Activated CD4-positive, alpha-beta T cell treated with anti-CD3 and anti-CD28 coated beads, Interleukin-2, Interleukin-6, amounts not matched to agents 100 ng/mL and 50 ng/mL, durations not matched to agents 16 hours and 8 hours (primary cell): ENCODE measurements around the gene RNF38.

Experiments used
- DNase-seq: peaks from one replicate; pipeline ENCODE4 v3.0.0-alpha.2; 2020

The RNF38 gene

DNA sequence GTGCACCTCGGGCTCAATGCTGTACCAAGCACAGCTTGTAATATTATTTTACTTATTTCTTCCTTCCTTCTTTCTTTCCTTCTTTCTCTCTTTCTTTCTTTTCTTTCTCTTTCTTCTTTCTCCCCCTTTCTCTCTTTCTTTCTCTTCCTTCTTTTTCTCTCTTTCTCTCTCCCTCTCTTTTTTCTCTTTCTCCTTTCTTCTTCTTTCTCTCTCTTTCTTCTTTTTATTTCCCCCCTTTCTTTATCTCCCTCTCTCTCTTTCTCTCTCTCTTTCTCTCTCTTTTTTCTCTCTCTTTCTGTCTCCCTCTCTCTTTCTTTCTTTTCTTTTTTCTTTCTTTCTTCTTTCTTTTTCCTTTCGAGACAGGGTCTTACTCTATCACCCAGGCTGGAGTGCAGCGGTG lies 109.1 kb downstream of the RNF38 start:
- no peak for DNase-seq

DNA sequence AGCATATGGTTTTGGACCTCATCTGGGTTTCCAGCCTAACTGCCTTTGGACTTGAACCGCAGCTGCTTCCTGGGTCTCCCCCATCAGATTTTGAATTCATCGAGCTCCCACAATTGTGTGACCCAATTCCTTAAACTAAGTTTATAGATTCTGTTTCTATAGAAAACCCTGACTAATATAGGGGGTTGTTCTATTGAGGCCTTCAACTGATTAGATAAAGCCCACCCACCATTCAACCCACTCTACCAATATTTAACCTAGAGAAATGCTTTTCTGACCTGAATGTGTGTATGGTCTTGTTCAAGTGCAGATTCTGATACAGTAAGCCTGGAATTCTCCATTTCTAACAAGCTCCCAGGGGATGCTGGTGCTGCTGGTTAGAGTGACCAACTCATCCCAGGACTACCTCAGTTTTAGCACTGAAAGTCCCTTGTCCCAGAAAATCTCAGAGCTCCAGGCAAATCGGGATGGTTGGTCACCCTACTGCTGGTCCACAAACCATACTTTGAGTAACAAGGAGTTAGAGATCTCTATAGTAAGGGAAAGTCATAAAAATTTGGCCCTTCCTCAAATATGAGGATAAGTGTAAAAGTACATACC lies 110.1 kb downstream of the RNF38 start:
- no peak for DNase-seq

DNA sequence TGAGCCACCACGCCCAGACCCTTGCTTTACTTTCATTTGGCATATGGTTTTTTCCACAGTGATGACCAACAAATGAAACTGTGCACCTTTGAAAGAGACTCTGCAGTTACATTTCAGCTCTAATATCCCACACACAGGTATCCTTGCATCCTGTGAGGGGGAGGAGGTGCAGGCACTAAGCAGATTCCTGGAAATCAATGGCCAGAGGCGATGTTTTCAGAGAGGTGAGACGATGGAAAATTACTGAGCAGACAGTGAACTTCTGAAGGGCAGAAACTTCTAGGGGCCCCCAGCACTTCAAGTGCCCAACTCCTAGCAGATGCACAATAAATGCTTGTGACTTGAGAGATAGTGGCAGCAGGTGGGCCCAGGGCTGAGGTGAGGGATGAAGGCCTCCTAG lies 112.0 kb downstream of the RNF38 start:
- DNase-seq: no peak
